Stimulated activated CD8-positive, alpha-beta memory T cell treated with anti-CD3 and anti-CD28 coated beads, Interleukin-12 subunit alpha, Interleukin-12 subunit beta, amount 100 ng/mL, for 24 hours (primary cell): ENCODE results near the gene ACTR5.
"Not testable (repeated sequence)": the region's sequence is repeated elsewhere in the genome, so short reads cannot be mapped to it uniquely, and the experiment has no call there.

Experiments
- DNase-seq: peaks from one replicate; pipeline ENCODE4 v3.0.0-alpha.2; 2020; ENCODE audit errors: extremely low read depth

Gene ACTR5

GRCh38 chr20:38766071-38766470, 17.8 kb downstream of the ACTR5 start:
- DNase-seq = no peak

- no peak for DNase-seq
These were observed 21.4 kb downstream of the ACTR5 start for GRCh38 chr20:38769376-38770295.

DNA sequence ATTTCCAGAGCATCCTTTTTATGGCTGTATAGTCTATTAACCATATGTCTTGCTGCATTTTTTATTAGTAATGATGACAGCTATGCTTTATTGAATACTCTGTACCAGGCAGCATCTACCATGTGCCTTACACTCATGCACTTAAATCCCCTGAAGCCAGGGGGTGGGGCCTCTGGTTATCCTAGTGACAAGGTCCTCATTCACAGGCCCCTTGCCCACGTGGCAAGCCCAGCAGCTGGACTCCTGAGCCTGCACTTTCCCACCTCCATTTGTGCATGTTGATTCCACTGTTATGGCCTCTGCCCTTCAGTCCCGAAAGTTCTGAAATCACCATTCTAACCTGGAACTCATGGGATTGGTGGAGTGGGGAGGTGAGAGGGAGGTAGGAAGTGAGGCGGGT, 22.3 kb downstream of the ACTR5 start:
- no peak for DNase-seq

- no peak for DNase-seq
These were observed 22.7 kb downstream of the ACTR5 start for GRCh38 chr20:38770970-38771369.

- DNase-seq = no peak
These were observed 23.4 kb downstream of the ACTR5 start for GRCh38 chr20:38771621-38772020.

- DNase-seq = no peak
These were observed 25.9 kb downstream of the ACTR5 start for GRCh38 chr20:38774167-38774566.

DNA sequence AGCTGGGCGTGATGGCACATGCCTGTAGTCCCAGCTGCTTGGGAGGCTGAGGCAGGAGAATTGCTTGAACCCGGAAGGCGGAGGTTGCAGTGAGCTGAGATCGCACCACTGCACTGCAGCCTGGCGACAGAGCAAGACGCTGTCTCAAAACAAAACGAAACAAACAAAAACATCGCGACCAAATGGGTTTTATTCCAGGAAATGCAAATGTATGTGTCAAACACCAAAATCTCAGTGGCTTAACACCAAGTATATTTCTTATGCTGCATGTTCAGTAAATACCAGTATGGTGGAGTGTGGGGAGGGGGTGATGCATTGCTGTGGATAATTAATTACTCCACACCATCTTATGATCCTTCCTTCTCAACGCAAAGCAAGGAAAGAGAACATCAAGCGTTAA, 28.1 kb downstream of the ACTR5 start:
- DNase-seq = no peak

DNA sequence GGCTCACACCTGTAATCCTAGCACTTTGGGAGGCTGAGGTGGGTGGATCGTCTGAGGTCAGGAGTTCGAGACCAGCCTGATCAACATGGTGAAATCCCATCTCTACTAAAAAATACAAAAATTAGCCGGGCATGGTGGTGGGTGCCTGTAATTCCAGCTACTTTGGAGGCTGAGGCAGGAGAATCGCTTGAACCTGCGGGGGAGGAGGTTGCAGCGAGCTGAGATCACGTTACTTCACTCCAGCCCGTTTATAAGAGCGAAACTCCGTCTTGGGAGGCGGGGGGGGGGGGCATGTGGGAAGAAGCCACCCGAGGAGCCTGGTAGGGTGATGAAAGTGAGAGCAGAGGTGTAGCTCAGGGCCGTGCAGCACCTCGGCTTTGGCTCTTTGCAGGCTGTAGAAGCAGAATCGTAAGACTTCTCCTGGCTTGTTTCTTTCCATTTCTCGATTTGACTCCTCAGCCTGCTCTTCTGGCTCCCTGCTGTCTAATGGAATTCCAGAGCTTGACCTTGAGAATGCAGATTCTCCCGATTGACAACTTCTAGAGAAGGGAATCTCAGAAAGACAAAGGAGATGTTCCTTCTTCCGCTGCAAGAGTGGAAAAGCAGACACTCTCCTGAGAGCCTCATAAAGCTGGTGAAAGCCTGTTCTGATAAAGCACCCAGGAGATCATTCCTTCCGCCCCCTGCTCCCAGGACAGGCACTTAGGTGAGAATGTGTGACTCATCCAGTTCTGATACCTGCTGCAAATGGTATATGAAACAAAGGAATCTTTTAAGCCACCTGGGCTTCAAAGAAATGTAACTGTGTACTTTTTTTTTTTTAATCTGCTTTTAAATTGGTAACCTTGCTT, 31.2 kb downstream of the ACTR5 start:
- DNase-seq = no peak

DNA sequence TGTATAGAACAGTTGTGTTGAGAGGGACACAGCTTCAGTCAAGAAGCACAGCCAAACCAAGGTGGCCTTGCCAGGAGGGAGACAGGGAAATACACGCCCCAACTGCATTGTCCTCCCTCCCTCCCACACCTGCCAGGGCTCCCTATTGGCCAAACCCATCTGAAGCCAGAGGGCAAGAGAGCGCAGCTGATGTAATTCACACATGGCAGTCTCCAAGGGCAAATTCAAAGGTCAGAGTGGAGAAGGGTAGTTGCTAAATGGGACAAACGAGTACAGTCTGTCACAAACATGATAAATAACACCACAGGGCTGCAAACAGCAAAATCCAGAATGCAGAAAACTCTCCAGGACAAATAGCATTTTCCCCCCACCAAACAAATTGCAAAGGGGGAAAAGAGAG, 34.0 kb downstream of the ACTR5 start:
- DNase-seq = no peak

DNA sequence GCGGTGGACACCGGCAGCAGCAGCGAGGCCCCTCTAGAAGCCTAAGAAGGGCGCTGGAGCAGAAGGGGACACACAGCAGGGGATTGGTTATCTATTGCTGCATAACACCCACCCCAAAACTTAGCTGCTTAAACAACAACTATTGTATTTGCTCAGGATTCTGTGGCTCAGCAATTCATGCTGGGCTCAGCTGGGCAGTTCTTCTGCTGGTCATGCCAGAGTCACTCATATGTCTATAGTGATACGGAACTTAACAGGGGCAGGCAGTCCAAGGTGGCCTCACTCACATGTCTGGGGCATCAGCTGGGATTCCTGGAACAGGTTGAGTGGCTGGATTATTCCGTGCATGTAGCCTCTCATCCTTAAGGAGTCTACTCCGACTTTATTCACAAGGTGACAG, 39.6 kb downstream of the ACTR5 start:
- DNase-seq = no peak

DNA sequence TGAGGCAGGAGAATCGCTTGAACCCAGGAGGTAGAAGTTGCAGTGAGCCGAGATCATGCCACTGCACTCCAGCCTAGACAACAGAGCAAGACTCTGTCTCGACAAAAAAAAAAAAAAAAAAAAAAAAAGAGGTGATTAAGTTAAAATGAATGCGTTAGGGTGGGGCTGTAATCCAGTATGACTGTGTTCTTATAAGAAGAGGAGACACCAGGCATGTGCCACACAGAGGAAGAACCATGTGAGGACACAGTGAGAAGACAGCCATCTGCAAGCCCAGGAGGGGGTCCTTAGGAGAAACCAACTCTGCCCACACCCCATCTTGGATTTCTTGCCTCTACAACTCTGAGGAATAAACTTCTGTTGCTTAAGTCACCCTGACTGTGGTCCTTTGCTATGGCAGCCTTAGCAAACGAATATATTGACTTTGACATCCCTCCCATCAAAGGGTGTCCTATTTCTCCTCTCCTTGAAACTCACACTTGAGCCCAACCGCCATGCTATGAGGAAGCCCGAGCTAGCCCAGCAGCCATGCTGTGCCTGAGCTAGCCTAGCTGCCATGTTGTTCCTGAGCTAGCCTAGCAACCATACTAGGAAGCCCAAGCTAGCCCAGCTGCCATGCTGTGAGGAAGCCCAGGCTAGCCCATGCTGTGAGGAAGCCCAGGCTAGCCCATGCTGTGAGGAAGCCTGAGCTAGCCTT, 41.4 kb downstream of the ACTR5 start:
- no peak for DNase-seq

DNA sequence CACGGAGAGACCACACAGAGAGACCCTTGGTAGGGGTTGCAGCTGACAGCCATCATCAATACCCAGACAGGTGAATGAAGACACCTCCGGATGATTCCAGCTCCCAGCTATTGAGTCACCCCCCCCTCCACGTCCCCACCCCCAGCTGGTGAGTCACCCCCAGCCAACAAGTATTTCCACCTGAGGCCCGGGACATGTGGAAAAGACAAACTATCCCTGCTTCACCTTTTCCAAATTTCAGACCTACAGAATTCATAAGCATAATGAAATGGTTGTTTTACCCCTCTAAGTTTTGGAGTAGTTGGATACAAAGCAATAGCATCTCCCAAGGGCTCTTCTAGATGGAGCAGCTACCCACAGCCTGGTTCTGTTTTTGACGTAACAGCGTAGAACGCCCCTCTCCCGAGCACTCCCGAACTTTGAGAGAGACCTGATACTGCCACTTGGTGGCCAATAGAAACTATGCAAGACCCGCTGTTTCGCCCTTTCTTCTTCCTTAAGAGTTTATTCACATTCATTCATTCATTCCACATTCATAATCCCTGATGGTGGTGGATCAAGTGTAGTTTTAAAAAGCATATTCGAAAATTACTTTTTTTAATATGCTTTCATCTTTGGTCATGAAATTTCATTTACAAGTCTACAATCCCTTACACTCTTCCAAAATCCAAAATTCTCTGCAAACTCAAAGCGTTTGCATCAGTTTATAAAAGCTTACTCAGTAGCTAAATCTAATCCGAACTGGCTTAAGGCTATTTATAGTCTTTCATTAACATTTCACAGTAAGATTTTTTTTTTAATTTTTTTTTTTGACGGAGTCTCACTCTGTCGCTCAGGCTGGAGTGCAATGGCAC, 42.2 kb downstream of the ACTR5 start:
- DNase-seq = no peak

- DNase-seq = no peak
These were observed 43.0 kb downstream of the ACTR5 start for GRCh38 chr20:38791291-38791690.

DNA sequence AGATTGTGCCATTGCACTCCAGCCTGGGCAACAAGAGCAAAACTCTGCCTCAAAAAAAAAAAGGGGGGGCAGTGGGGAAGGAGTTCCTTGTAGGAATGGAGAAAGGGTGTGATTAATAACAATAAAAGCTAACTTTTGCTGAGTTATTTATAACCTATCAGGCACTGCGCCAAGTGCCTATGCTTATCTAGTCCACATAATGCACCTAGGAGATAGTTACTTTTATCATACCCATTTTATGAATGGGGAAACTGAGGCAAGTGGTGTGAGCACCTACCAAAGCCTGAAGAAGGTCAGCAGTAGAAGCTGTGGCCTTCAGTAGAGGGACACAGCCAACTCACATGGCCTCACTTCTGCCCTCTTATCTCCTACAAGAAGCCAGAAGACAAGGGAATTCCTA, 43.7 kb downstream of the ACTR5 start:
- no peak for DNase-seq

- not testable (repeated sequence) for DNase-seq
These were observed 45.8 kb downstream of the ACTR5 start for GRCh38 chr20:38794057-38794456.

DNA sequence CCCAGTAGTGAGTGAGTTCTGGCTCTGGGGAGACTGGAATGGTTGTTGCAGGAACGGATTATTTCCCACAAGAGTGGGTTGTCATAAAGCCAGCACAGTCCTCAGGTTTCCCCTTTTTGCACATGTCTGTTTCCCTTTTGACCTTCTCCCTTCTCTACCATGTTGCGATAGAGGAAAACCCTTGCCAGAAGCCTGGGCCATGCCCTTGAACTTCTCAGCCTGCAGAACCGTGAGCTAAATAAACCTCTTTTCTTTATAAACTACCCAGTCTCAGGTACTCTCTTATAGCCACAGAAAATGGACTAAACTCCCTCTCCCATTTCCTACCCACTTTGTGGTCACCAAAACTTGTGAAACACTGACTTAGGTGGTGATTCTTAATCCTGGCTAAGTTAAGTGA, 50.0 kb downstream of the ACTR5 start:
- no peak for DNase-seq

- DNase-seq = no peak
These were observed 50.9 kb downstream of the ACTR5 start for GRCh38 chr20:38799203-38799602.

DNA sequence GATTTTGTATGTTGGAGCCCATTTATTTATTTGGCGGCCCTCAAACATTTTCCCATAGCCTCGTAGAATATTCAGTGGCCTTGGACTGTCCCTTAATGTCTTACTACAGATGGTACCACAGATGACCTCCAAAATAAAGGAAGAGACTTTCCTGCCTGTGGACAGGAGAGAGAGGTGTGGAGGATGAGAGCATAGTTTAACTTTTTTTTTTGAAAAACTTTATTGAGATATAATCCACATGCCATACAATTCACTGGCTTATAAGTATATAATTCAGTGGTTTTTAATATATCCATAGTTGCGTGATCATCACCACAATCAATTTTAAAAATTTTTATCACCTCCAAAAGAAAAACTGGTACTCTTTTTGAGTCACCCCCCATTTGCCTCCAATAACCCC, 52.6 kb downstream of the ACTR5 start:
- DNase-seq = no peak

DNA sequence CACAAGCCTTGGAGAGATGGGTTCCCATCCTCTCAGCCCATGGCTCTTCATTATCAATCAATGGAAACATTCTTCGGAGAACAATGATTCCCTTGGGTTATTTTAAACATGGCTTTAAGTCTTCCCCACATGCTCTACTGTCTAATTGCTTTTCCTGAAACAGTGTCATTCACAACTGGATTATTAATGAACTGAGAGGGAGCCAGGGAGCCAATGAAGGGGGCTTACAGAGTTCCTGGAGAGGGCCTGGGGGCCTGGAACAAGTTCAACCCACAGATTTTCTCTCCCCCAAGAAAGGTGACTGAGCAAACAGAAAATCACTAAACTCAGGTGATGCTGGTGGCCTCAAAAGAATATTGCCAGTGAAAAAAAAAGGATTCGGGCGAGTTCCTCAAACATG, 56.0 kb downstream of the ACTR5 start:
- DNase-seq = no peak

GRCh38 chr20:38804682-38805501, 56.6 kb downstream of the ACTR5 start:
- peak; percentile 50 for DNase-seq
